ENCODE data around the gene PLEKHM1.

Gene PLEKHM1

GRCh38 chr17:45396496-45397205, 93.9 kb downstream of the PLEKHM1 start:
- H3K4me3 ChIP-seq (ENCODE audit: low read length) = no peak overlapping the region
- H3K4me1 ChIP-seq (ENCODE audit: control insufficient read depth, insufficient read depth, low read length) = no peaks in the 10 kb centered on the region
- H3K9ac ChIP-seq (ENCODE audit: low read length) = no peak overlapping the region
- peaks cover 15% of the 10 kb centered on the region for H3K36me3 ChIP-seq (ENCODE audit: control insufficient read depth, insufficient read depth, low read length)
- no peaks in the 10 kb centered on the region for H3K9me3 ChIP-seq (ENCODE audit: control insufficient read depth, low read length)
- H3K27me3 ChIP-seq (ENCODE audit: control insufficient read depth, insufficient read depth, low read length) = no peaks in the 10 kb centered on the region

- peaks cover 5% of the 10 kb centered on the region for H3K27me3 ChIP-seq (ENCODE audit: control insufficient read depth, insufficient read depth, low read length)
- no peaks in the 10 kb centered on the region for H3K9me3 ChIP-seq (ENCODE audit: control insufficient read depth, low read length)
- no peak overlapping the region for H3K4me3 ChIP-seq (ENCODE audit: low read length)
- no peaks in the 10 kb centered on the region for H3K4me1 ChIP-seq (ENCODE audit: control insufficient read depth, insufficient read depth, low read length)
- no peak overlapping the region for H3K9ac ChIP-seq (ENCODE audit: low read length)
- peaks cover 15% of the 10 kb centered on the region for H3K36me3 ChIP-seq (ENCODE audit: control insufficient read depth, insufficient read depth, low read length)
Observed at GRCh38 chr17:45395569-45396415, 94.7 kb downstream of the PLEKHM1 start.

- peaks cover 15% of the 10 kb centered on the region for H3K36me3 ChIP-seq (ENCODE audit: control insufficient read depth, insufficient read depth, low read length)
- H3K9me3 ChIP-seq (ENCODE audit: control insufficient read depth, low read length) = no peaks in the 10 kb centered on the region
- H3K9ac ChIP-seq (ENCODE audit: low read length) = no peak overlapping the region
- peaks cover 5% of the 10 kb centered on the region for H3K27me3 ChIP-seq (ENCODE audit: control insufficient read depth, insufficient read depth, low read length)
- no peak overlapping the region for H3K4me3 ChIP-seq (ENCODE audit: low read length)
- no peaks in the 10 kb centered on the region for H3K4me1 ChIP-seq (ENCODE audit: control insufficient read depth, insufficient read depth, low read length)
Observed at GRCh38 chr17:45394913-45395568, 95.5 kb downstream of the PLEKHM1 start.

GRCh38 chr17:45394564-45394912, 96.0 kb downstream of the PLEKHM1 start:
- no peak overlapping the region for H3K4me3 ChIP-seq (ENCODE audit: low read length)
- peaks cover 15% of the 10 kb centered on the region for H3K36me3 ChIP-seq (ENCODE audit: control insufficient read depth, insufficient read depth, low read length)

GRCh38 chr17:45394091-45394490, 96.4 kb downstream of the PLEKHM1 start:
- Histone ChIP-seq H3K36me3 (ENCODE audit: control insufficient read depth, insufficient read depth, low read length) (peaks cover 15% of the 10 kb centered on the region), H3K4me1 (ENCODE audit: control insufficient read depth, insufficient read depth, low read length) (no peaks in the 10 kb centered on the region)

More at GRCh38 chr17:45394564-45394912, 96.0 kb downstream of the PLEKHM1 start:
- no peaks in the 10 kb centered on the region for H3K4me1 ChIP-seq (ENCODE audit: control insufficient read depth, insufficient read depth, low read length)
- H3K9me3 ChIP-seq (ENCODE audit: control insufficient read depth, low read length) = no peaks in the 10 kb centered on the region
- H3K27me3 ChIP-seq (ENCODE audit: control insufficient read depth, insufficient read depth, low read length) = peaks cover 6% of the 10 kb centered on the region
- no peak overlapping the region for H3K9ac ChIP-seq (ENCODE audit: low read length)

GRCh38 chr17:45393411-45393810, 97.1 kb downstream of the PLEKHM1 start:
- Histone ChIP-seq H3K9me3 (ENCODE audit: control insufficient read depth, low read length) (no peaks in the 10 kb centered on the region), H3K36me3 (ENCODE audit: control insufficient read depth, insufficient read depth, low read length) (peaks cover 15% of the 10 kb centered on the region), H3K4me3 (ENCODE audit: low read length) (no peak overlapping the region), H3K27me3 (ENCODE audit: control insufficient read depth, insufficient read depth, low read length) (peaks cover 9% of the 10 kb centered on the region), H3K9ac (ENCODE audit: low read length) (no peak overlapping the region), H3K4me1 (ENCODE audit: control insufficient read depth, insufficient read depth, low read length) (no peaks in the 10 kb centered on the region)

More at GRCh38 chr17:45394091-45394490, 96.4 kb downstream of the PLEKHM1 start:
- H3K9ac ChIP-seq (ENCODE audit: low read length) = no peak overlapping the region
- H3K4me3 ChIP-seq (ENCODE audit: low read length) = no peak overlapping the region
- no peaks in the 10 kb centered on the region for H3K9me3 ChIP-seq (ENCODE audit: control insufficient read depth, low read length)
- peaks cover 9% of the 10 kb centered on the region for H3K27me3 ChIP-seq (ENCODE audit: control insufficient read depth, insufficient read depth, low read length)

- no peaks in the 10 kb centered on the region for H3K9me3 ChIP-seq (ENCODE audit: control insufficient read depth, low read length)
- H3K9ac ChIP-seq (ENCODE audit: low read length) = no peak overlapping the region
- H3K4me3 ChIP-seq (ENCODE audit: low read length) = no peak overlapping the region
- H3K4me1 ChIP-seq (ENCODE audit: control insufficient read depth, insufficient read depth, low read length) = no peaks in the 10 kb centered on the region
- H3K27me3 ChIP-seq (ENCODE audit: control insufficient read depth, insufficient read depth, low read length) = peaks cover 9% of the 10 kb centered on the region
- peaks cover 5% of the 10 kb centered on the region for H3K36me3 ChIP-seq (ENCODE audit: control insufficient read depth, insufficient read depth, low read length)
Observed at GRCh38 chr17:45391918-45392317, 98.6 kb downstream of the PLEKHM1 start.

- Histone ChIP-seq H3K27me3 (ENCODE audit: control insufficient read depth, insufficient read depth, low read length) (peaks cover 9% of the 10 kb centered on the region), H3K4me3 (ENCODE audit: low read length) (no peak overlapping the region), H3K36me3 (ENCODE audit: control insufficient read depth, insufficient read depth, low read length) (peaks cover 5% of the 10 kb centered on the region), H3K9me3 (ENCODE audit: control insufficient read depth, low read length) (no peaks in the 10 kb centered on the region), H3K9ac (ENCODE audit: low read length) (no peak overlapping the region), H3K4me1 (ENCODE audit: control insufficient read depth, insufficient read depth, low read length) (peaks cover 5% of the 10 kb centered on the region)
Observed at GRCh38 chr17:45391291-45391690, 99.2 kb downstream of the PLEKHM1 start.

- Histone ChIP-seq H3K27me3 (ENCODE audit: control insufficient read depth, insufficient read depth, low read length) (peaks cover 9% of the 10 kb centered on the region), H3K9me3 (ENCODE audit: control insufficient read depth, low read length) (no peaks in the 10 kb centered on the region), H3K4me3 (ENCODE audit: low read length) (no peak overlapping the region), H3K4me1 (ENCODE audit: control insufficient read depth, insufficient read depth, low read length) (peaks cover 23% of the 10 kb centered on the region), H3K36me3 (ENCODE audit: control insufficient read depth, insufficient read depth, low read length) (peaks cover 1% of the 10 kb centered on the region), H3K9ac (ENCODE audit: low read length) (no peak overlapping the region)
Observed at GRCh38 chr17:45389354-45389753, 101.2 kb downstream of the PLEKHM1 start.

- Histone ChIP-seq H3K36me3 (ENCODE audit: control insufficient read depth, insufficient read depth, low read length) (no peaks in the 10 kb centered on the region), H3K4me1 (ENCODE audit: control insufficient read depth, insufficient read depth, low read length) (peaks cover 23% of the 10 kb centered on the region), H3K27me3 (ENCODE audit: control insufficient read depth, insufficient read depth, low read length) (peaks cover 9% of the 10 kb centered on the region), H3K9me3 (ENCODE audit: control insufficient read depth, low read length) (no peaks in the 10 kb centered on the region), H3K9ac (ENCODE audit: low read length) (no peak overlapping the region), H3K4me3 (ENCODE audit: low read length) (no peak overlapping the region)
Observed at GRCh38 chr17:45388604-45389325, 101.8 kb downstream of the PLEKHM1 start.

GRCh38 chr17:45387739-45388138, 102.8 kb downstream of the PLEKHM1 start:
- peaks cover 23% of the 10 kb centered on the region for H3K4me1 ChIP-seq (ENCODE audit: control insufficient read depth, insufficient read depth, low read length)
- no peaks in the 10 kb centered on the region for H3K36me3 ChIP-seq (ENCODE audit: control insufficient read depth, insufficient read depth, low read length)
- H3K9ac ChIP-seq (ENCODE audit: low read length) = no peak overlapping the region
- H3K4me3 ChIP-seq (ENCODE audit: low read length) = no peak overlapping the region
- no peaks in the 10 kb centered on the region for H3K9me3 ChIP-seq (ENCODE audit: control insufficient read depth, low read length)
- peaks cover 9% of the 10 kb centered on the region for H3K27me3 ChIP-seq (ENCODE audit: control insufficient read depth, insufficient read depth, low read length)
